ENCODE results near the gene OGDHL.
"Not testable (repeated sequence)": the region's sequence is repeated elsewhere in the genome, so short reads cannot be mapped to it uniquely, and the experiment has no call there.

Gene OGDHL

DNA sequence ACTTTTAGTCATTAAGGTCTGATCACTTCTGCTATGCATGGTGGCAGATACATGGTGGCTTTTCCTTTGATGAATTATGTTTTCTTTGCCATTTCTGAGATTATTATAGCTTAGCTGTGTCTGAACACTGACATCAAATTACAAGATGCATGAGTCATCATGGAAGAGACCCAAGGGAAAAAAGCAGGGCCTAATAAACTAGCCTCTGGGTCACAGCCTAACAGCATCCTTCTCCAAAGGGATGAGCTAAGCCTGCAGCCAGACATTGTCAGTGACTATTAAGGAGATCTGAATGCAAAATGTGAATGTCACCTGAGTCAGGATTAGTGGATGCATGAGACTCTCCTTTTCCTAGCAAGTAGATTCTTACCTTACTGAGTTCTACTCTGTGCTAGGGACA is 19.1 kb upstream of the OGDHL start:
- no peak for DNase-seq
- TF ChIP-seq, protein P1, sequence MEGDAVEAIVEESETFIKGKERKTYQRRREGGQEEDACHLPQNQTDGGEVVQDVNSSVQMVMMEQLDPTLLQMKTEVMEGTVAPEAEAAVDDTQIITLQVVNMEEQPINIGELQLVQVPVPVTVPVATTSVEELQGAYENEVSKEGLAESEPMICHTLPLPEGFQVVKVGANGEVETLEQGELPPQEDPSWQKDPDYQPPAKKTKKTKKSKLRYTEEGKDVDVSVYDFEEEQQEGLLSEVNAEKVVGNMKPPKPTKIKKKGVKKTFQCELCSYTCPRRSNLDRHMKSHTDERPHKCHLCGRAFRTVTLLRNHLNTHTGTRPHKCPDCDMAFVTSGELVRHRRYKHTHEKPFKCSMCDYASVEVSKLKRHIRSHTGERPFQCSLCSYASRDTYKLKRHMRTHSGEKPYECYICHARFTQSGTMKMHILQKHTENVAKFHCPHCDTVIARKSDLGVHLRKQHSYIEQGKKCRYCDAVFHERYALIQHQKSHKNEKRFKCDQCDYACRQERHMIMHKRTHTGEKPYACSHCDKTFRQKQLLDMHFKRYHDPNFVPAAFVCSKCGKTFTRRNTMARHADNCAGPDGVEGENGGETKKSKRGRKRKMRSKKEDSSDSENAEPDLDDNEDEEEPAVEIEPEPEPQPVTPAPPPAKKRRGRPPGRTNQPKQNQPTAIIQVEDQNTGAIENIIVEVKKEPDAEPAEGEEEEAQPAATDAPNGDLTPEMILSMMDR (IDR thresholded peaks at IDR 0.05) = no peak

DNA sequence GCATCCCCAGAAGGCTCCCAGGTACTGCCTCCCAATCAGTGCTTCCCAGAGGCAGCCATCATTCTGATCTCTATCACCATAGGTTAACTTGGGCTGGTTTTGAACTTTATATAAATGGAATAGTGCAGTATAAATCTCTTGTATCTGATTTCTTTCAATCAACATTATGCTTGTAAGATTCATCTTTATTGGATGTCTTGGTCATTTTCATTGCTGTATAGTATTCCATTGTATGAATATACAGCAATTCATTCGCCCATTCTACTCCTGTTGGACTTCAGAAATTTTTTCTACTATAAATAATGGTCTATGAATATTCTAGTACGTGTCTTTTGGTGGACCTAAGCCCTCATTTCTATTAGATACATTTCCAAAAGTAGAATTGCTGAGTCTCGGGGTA is 16.1 kb upstream of the OGDHL start:
- Mint-ChIP-seq H3K9me3 (no peaks in the 10 kb centered on the region), H3K4me3 (no peak overlapping the region), H3K36me3 (ENCODE audit: low read depth) (no peaks in the 10 kb centered on the region), H3K4me1 (no peaks in the 10 kb centered on the region), H3K27me3 (ENCODE audit: low read depth, poor library complexity) (peaks cover 15% of the 10 kb centered on the region), H3K27ac (no peak overlapping the region)
- DNase-seq = no peak
- TF ChIP-seq, protein P1 (IDR thresholded peaks at IDR 0.05) = no peak

More for the DNA sequence above, 19.1 kb upstream of the OGDHL start:
- H3K27ac Mint-ChIP-seq = no peak overlapping the region
- no peaks in the 10 kb centered on the region for H3K9me3 Mint-ChIP-seq
- H3K36me3 Mint-ChIP-seq (ENCODE audit: low read depth) = no peaks in the 10 kb centered on the region
- no peaks in the 10 kb centered on the region for H3K4me1 Mint-ChIP-seq
- no peak overlapping the region for H3K4me3 Mint-ChIP-seq
- peaks cover 14% of the 10 kb centered on the region for H3K27me3 Mint-ChIP-seq (ENCODE audit: low read depth, poor library complexity)

DNA sequence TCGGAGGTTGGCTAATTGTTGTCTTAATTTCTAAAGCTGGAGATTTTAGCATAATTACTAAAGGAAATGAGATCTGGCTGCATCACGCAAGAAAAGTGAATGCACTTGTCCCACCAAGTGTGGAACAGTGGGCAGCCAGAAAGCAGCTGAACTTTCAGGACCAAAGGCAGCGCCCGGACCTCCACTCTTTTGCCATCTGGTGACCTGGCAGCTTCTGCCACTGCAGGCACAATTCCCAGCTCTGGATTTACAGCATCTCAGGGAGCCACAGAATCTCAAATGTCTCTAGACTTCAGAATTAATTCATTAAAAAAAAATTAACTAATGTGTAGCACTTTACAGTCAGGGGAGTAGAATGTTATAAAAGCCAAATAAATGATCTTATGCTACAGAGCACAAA is 14.7 kb upstream of the OGDHL start:
- Mint-ChIP-seq H3K27me3 (ENCODE audit: low read depth, poor library complexity) (peaks cover 21% of the 10 kb centered on the region), H3K9me3 (no peaks in the 10 kb centered on the region), H3K36me3 (ENCODE audit: low read depth) (no peaks in the 10 kb centered on the region), H3K4me3 (no peak overlapping the region), H3K27ac (no peak overlapping the region), H3K4me1 (no peaks in the 10 kb centered on the region)
- no peak for DNase-seq
- TF ChIP-seq, protein P1 (IDR thresholded peaks at IDR 0.05) = no peak

DNA sequence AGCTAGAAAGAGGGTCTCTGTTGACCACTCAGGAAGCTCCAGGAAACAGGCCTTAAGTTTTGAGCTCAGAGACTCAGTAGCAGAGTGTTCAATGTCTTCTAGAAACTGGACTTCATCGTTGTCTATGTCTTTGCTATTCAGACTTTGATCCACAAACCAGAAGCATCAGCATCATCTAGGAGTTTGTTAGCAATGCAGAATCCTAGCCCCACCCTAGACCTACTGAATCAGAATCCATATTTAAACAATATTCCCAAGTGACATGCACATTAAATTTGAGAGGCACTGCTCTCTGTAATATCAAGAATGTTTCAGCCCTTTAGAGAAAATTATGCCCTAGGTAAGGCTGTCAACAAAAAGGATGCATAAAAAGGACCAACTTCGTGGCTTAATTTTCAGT is 12.9 kb upstream of the OGDHL start:
- no peaks in the 10 kb centered on the region for H3K4me1 Mint-ChIP-seq
- TF ChIP-seq, protein P1 (IDR thresholded peaks at IDR 0.05) = no peak
- H3K4me3 Mint-ChIP-seq = no peak overlapping the region
- no peak for DNase-seq
- no peak overlapping the region for H3K27ac Mint-ChIP-seq
- H3K36me3 Mint-ChIP-seq (ENCODE audit: low read depth) = no peaks in the 10 kb centered on the region
- H3K9me3 Mint-ChIP-seq = no peaks in the 10 kb centered on the region
- peaks cover 36% of the 10 kb centered on the region for H3K27me3 Mint-ChIP-seq (ENCODE audit: low read depth, poor library complexity)

DNA sequence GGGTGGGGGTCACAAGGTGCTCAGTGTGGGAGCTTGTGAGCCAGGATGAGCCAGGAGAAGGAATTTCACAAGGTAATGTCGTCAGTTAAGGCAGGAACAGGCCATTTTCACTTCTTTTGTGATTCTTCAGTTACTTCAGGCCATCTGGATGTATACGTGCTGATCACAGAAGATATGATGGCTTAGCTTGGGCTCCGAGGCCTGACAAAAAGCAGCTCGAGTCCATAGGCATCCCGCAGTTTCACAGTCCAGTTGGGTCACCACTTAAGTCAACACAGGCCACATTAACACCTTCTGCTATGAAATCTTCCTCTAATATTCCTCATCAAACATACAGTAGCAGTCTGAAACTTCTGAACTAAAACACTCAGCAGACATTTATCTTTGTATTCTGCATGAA is 10.8 kb upstream of the OGDHL start:
- not testable (repeated sequence) for H3K9me3 Mint-ChIP-seq; H3K36me3 Mint-ChIP-seq (ENCODE audit: low read depth); H3K4me3 Mint-ChIP-seq; H3K4me1 Mint-ChIP-seq; DNase-seq; H3K27ac Mint-ChIP-seq
- peaks cover 41% of the 10 kb centered on the region for H3K27me3 Mint-ChIP-seq (ENCODE audit: low read depth, poor library complexity)

DNA sequence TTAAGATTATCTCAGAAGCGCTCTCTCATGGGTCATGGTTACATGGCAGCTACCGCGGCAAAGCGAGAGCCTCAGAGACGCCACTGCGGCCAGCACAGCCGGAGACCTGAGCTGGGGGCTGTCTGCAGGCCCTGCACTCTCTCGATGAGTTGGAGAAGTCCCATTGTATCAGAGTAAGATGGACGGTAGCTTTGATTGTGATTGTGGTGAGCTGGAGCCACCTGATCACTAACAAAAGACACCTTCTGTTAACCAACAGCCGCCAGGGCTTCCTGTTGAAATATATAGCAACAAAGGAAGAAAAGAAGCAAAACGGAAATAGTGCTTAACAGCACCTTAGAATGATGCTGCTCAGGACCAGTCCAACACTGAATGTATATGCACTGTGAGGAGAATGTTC is 8.9 kb upstream of the OGDHL start:
- H3K27ac Mint-ChIP-seq; DNase-seq; H3K36me3 Mint-ChIP-seq (ENCODE audit: low read depth); H3K4me1 Mint-ChIP-seq; H3K4me3 Mint-ChIP-seq: not testable (repeated sequence)
- Mint-ChIP-seq H3K9me3 (peaks cover 14% of the 10 kb centered on the region), H3K27me3 (ENCODE audit: low read depth, poor library complexity) (peaks cover 41% of the 10 kb centered on the region)

DNA sequence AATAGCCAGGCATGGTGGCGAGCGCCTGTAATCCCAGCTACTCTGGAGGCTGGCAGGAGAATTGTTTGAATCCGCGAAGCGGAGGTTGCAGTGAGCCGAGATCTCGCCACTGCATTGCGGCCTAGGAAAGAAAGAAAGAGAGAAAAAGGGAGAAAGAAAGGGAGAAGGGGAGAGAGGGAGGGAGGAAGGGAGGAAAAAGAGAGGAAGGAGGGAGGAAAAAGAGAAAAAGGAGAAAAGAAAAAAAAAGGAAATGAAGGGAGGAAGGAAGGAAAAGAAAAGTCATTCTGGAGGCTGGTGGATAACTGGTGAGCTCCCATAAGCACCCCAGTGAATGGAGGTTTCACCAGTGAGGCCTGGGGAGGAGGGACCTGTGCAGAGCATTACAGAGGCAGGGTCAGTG is 7.6 kb upstream of the OGDHL start:
- H3K27me3 Mint-ChIP-seq (ENCODE audit: low read depth, poor library complexity) = peaks cover 47% of the 10 kb centered on the region
- DNase-seq = no peak
- peaks cover 14% of the 10 kb centered on the region for H3K9me3 Mint-ChIP-seq
- H3K36me3 Mint-ChIP-seq (ENCODE audit: low read depth) = no peaks in the 10 kb centered on the region
- TF ChIP-seq, protein P1 (IDR thresholded peaks at IDR 0.05) = no peak
- no peak overlapping the region for H3K27ac Mint-ChIP-seq
- no peaks in the 10 kb centered on the region for H3K4me1 Mint-ChIP-seq
- H3K4me3 Mint-ChIP-seq = no peak overlapping the region
